GM12891 (cell line): ENCODE results near the gene YPEL4.

Source experiments
- POLR2A ChIP-seq: IDR thresholded peaks from 2 replicates; pipeline ENCODE4 v1.6.1; 2011; ENCODE audit warnings: low read depth, low read length, control low read depth
- POLR2AphosphoS5 ChIP-seq: IDR thresholded peaks from 2 replicates; pipeline ENCODE4 v1.6.1; 2011; ENCODE audit warnings: low read depth, low read length, control low read depth
- TAF1 ChIP-seq: IDR thresholded peaks from 2 replicates; pipeline ENCODE4 v1.6.1; 2011; ENCODE audit warnings: low read depth, low read length, control low read depth

GRCh38 chr11:57597916-57598830 lies 51.5 kb downstream of the YPEL4 start:
- TF ChIP-seq POLR2A = no peak
- no peak for TF ChIP-seq TAF1
- TF ChIP-seq POLR2AphosphoS5 = no peak
